Lower lobe of right lung (tissue), 2 donors: ENCODE measurements around the gene SLC39A3. TPM values are rescaled to one million over a fixed set of nuclear protein-coding genes. Genes with fewer than 3 reads are reported as not detected.

ENCODE experiments used
- ATAC-seq, 2 donors: fragments of 200-7000 bp; cut with Tn5 transposase; one replicate each; pipeline ENCODE4 v1.9.1; 2020 to 2022; ENCODE audit warnings: mild to moderate bottlenecking in 2 of 2, moderate library complexity in 2 of 2
- DNase-seq: peaks from one replicate; pipeline ENCODE4 v3.0.0-alpha.2; 2020
- H3K27ac ChIP-seq: fragments of 200-600 bp; one replicate; pipeline ENCODE4 v1.8.0; 2022
- H3K27me3 ChIP-seq: fragments of 200-600 bp; one replicate; pipeline ENCODE4 v1.8.0; 2022; ENCODE audit warnings: low read depth
- H3K36me3 ChIP-seq: fragments of 200-600 bp; one replicate; pipeline ENCODE4 v1.8.0; 2022; ENCODE audit warnings: mild to moderate bottlenecking
- H3K4me1 ChIP-seq: fragments of 200-600 bp; one replicate; pipeline ENCODE4 v1.8.0; 2022
- H3K4me3 ChIP-seq: fragments of 200-600 bp; one replicate; pipeline ENCODE4 v1.8.0; 2022; ENCODE audit warnings: mild to moderate bottlenecking
- H3K9me3 ChIP-seq: fragments of 200-600 bp; one replicate; pipeline ENCODE4 v1.8.0; 2022
- intact Hi-C: fragments of 100-400 bp; cut with DNase I; formaldehyde crosslinking; loops from one replicate; pipeline ENCODE4 v1.11.0; 2022
- total RNA-seq: library from RNA; stranded (reverse); fragmentation: NEBNext Ultra II Directional; extraction: Animal tissue kit (Norgen Biotek cat#: 25700); gene quantifications from one replicate; pipeline ENCODE4 v1.2.1, GENCODE V29; 2021
- TF ChIP-seq, protein P1 (sequence below): fragments of 200-600 bp; IDR thresholded peaks from one replicate; pipeline ENCODE4 v1.8.0; 2022; ENCODE audit warnings: antibody characterized with exemption, mild to moderate bottlenecking
- donor health status: DM: no; HTN: yes; CAD: no; lungs with severe emphysema.

The SLC39A3 gene
- total RNA-seq, 1 donor from 2014 or later: 24.4 TPM

DNA sequence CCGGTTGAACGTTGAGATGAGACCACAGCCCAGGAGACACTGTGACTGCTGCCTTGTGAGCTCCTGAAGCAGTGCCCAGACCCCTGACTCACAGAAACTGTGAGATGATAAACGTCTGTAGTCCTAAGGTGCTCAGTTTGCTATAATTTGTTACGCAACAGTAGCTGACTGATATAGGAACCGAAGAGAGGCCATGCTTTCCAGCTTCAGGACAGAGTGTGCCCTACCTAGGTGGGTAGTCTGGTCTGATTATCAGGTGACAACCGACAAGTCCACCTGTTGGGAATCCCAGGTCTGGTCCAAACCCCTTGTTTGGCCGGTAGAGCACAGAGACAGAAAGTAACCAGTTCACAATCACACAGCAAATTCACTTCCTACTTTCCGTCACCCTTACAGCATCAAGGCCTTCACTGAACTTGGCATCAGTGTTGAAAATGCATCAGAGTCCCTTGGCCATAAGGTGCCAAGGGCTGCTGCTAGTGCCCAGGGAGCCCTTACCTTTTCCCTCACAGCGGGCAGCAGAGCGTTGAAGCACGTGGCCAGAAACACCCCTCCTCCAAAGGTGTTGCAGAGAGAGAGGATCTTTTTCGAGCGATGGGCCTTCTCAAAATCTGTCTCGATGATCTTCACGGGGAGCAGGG, 3.1 kb downstream of the SLC39A3 start:
- Histone ChIP-seq H3K27me3 (no peaks in the 10 kb centered on the region), H3K9me3 (no peaks in the 10 kb centered on the region), H3K4me3 (no peak overlapping the region), H3K36me3 (peaks cover 41% of the 10 kb centered on the region), H3K4me1 (peaks cover 15% of the 10 kb centered on the region), H3K27ac (no peak overlapping the region)
- ATAC-seq: no peak
- no peak for DNase-seq
- TF ChIP-seq, protein P1, sequence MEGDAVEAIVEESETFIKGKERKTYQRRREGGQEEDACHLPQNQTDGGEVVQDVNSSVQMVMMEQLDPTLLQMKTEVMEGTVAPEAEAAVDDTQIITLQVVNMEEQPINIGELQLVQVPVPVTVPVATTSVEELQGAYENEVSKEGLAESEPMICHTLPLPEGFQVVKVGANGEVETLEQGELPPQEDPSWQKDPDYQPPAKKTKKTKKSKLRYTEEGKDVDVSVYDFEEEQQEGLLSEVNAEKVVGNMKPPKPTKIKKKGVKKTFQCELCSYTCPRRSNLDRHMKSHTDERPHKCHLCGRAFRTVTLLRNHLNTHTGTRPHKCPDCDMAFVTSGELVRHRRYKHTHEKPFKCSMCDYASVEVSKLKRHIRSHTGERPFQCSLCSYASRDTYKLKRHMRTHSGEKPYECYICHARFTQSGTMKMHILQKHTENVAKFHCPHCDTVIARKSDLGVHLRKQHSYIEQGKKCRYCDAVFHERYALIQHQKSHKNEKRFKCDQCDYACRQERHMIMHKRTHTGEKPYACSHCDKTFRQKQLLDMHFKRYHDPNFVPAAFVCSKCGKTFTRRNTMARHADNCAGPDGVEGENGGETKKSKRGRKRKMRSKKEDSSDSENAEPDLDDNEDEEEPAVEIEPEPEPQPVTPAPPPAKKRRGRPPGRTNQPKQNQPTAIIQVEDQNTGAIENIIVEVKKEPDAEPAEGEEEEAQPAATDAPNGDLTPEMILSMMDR: no peak
- intact Hi-C loops: no loop called here

DNA sequence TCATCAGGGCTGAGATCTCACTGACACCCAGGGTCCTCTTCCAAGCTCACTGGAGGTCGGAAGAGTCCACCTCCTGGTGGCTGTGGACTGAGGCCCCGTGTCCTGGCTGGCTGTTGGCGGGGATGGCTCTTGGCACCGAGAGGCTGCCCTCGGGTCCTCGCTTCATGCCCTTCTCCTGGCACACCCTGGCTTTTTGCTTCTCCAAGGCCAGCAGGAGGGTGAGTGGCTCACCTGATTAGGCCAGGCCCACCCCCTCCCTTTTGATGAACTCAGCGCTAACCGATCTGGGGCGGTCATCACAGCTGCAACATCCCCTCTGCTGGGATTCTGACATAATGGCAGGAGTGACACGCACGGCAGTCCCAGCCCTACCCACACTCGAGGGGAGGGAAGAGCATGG, 4.4 kb downstream of the SLC39A3 start:
- intact Hi-C loops: no loop called here
- Histone ChIP-seq H3K4me3 (no peak overlapping the region), H3K36me3 (peaks cover 41% of the 10 kb centered on the region), H3K27me3 (no peaks in the 10 kb centered on the region), H3K9me3 (no peaks in the 10 kb centered on the region), H3K27ac (no peak overlapping the region), H3K4me1 (peaks cover 15% of the 10 kb centered on the region)
- TF ChIP-seq, protein P1: no peak
- DNase-seq (no peak), ATAC-seq (no peak)

DNA sequence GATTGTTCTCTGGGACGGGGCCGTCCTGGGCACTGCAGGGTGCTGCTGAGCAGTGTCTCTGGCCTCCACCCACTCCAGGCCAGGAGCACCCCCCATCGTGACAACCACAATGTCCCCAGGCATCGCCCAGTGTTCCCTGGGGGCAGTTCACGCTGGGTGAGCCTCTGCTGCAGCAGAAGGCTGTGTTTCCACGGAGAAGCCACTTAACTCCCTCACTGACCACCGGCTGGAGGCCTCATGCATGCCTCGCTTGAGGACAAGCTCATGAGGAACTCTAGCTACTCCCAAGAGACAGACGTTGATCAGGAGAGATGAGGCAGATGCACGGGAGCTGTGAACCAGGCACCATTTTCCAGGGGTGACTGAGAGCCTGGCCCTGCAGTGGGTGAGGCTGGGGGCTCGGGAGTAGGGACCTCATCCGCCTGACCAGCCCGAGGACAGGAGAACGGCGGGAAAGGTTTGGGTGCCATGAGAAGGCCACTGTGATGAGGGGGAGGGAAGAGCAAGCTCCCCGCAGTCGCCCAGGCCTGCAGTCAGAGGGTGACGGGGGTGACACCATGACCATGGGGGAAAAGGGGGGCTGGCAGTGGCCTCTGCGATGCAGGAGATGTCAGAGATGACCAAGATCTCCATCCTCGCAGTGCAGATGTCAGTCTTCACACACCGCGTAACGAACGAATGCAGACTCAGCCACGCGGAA, 5.1 kb downstream of the SLC39A3 start:
- ATAC-seq (no peak), DNase-seq (no peak)
- Histone ChIP-seq H3K36me3 (peaks cover 41% of the 10 kb centered on the region), H3K27ac (no peak overlapping the region), H3K27me3 (no peaks in the 10 kb centered on the region), H3K4me3 (no peak overlapping the region), H3K4me1 (peaks cover 15% of the 10 kb centered on the region), H3K9me3 (no peaks in the 10 kb centered on the region)
- TF ChIP-seq, protein P1: no peak
- intact Hi-C loops: no loop called here

DNA sequence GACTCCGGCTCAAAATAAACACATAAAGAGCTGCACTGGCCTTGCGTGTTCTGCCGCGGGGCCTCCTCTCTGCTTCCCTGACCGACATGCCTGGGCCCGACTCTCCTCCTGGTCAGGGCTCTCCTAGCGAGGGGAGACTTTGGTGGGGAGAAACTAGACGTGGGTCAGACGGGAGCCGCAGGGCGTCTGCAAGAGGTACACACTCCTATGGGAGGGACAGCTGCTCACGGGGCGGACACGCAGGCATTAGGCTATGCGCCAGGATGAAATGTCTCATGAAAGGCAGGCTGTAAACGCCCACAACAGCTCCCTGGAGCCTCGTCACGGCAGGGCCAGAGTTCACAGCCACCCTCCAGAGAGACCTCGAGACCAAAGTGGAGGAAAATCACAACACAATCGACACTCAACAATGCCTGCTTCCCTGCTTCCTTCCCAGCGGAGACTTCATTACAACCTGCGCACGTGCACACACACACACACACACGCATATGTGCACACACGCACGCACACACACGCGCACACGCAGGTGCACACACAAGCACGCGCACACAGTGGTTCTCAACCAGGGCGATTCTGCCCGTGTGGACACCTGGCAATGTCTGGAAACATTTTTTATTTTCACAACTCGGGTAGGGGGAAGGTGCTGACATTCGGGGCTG, 5.8 kb downstream of the SLC39A3 start:
- Histone ChIP-seq H3K36me3 (peaks cover 41% of the 10 kb centered on the region), H3K4me3 (no peak overlapping the region), H3K27me3 (no peaks in the 10 kb centered on the region), H3K4me1 (peaks cover 10% of the 10 kb centered on the region), H3K27ac (no peak overlapping the region), H3K9me3 (no peaks in the 10 kb centered on the region)
- TF ChIP-seq, protein P1: no peak
- no peak for ATAC-seq
- intact Hi-C loops: no loop called here
- no peak for DNase-seq

- ATAC-seq (no peak), DNase-seq (no peak)
- no peak overlapping the region for H3K27ac ChIP-seq
- peaks cover 41% of the 10 kb centered on the region for H3K36me3 ChIP-seq
- no peaks in the 10 kb centered on the region for H3K4me1 ChIP-seq
- intact Hi-C loops: no loop called here
- no peak overlapping the region for H3K4me3 ChIP-seq
- H3K27me3 ChIP-seq: no peaks in the 10 kb centered on the region
- H3K9me3 ChIP-seq: no peaks in the 10 kb centered on the region
- TF ChIP-seq, protein P1: no peak
Measured at GRCh38 chr19:2732883-2733282, 6.9 kb downstream of the SLC39A3 start.
